GM12873 (cell line): ENCODE data around the gene SAMD10.

Source experiments
- TF ChIP-seq, protein P1 (sequence below): IDR thresholded peaks from 2 replicates; pipeline ENCODE4 v1.5.1; 2012; ENCODE audit warnings: low read depth, mild to moderate bottlenecking, moderate library complexity, low read length, control low read depth; ENCODE audit not compliant: insufficient read depth; ENCODE audit errors: missing control alignments

SAMD10 gene

DNA sequence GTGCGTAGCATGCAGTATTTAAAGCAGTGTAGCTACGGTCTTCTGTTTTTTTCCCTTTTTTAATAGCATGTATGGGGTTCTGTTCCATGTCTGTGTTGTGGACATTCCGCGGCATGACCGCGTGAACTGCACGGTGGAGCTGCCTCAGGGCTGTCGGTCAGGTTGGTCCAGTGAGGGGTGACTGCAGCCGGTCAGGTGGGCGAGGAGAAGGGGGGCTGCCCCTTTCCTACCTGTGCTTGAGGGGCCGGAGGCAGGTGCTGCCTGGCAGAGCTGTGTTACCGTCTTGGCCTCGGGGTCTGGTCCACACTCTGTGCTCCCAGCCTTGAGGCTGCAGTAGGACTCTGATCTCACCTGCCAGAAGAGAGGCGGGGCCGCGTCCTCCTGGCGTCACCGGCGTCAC lies 47.7 kb downstream of the SAMD10 start:
- TF ChIP-seq, protein P1, sequence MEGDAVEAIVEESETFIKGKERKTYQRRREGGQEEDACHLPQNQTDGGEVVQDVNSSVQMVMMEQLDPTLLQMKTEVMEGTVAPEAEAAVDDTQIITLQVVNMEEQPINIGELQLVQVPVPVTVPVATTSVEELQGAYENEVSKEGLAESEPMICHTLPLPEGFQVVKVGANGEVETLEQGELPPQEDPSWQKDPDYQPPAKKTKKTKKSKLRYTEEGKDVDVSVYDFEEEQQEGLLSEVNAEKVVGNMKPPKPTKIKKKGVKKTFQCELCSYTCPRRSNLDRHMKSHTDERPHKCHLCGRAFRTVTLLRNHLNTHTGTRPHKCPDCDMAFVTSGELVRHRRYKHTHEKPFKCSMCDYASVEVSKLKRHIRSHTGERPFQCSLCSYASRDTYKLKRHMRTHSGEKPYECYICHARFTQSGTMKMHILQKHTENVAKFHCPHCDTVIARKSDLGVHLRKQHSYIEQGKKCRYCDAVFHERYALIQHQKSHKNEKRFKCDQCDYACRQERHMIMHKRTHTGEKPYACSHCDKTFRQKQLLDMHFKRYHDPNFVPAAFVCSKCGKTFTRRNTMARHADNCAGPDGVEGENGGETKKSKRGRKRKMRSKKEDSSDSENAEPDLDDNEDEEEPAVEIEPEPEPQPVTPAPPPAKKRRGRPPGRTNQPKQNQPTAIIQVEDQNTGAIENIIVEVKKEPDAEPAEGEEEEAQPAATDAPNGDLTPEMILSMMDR, result no peak

DNA sequence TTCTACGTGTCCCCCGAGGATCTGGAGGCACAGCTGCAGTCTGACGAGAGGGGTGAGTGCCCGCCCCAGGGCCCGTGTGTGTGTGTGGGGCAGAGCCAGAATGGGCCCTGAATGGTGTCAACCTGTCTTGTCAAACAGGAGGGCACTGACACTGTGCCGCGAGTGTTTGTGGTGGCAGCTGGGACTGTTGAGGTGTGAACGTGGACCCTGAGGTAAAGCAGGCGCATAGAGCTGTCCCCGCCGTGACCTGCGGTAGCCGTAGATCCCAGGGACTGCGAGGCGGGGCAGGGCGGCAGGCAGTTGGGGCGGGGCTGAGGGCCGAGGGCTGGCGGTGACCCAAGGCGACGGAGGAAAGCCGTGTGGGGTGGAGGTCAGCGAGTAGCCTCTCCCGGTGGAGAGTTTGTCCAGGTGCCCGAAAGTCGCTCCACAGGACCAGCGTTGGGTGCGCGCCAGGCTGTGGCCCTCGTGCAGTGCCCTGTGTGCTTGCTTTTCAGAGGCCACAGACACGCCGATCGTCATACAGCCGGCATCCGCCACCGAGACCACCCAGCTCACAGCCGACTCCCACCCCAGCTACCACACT lies 48.4 kb downstream of the SAMD10 start:
- TF ChIP-seq, protein P1, result no peak

DNA sequence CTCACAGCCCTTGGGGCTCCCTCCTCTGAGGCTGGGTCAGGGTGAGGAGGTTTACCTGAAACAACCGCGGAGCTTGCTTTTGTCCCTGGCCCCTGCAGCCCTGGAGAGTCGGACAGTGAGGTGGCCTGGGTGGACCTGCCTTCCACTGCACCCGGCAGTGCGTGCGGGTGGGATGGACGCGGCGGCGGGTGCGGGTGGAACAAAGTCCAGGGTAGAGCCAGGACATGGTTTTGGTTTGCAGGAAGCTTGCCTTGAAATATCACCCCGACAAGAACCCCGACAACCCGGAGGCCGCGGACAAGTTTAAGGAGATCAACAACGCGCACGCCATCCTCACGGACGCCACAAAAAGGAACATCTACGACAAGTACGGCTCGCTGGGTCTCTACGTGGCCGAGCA lies 50.4 kb downstream of the SAMD10 start:
- TF ChIP-seq, protein P1, result no peak

DNA sequence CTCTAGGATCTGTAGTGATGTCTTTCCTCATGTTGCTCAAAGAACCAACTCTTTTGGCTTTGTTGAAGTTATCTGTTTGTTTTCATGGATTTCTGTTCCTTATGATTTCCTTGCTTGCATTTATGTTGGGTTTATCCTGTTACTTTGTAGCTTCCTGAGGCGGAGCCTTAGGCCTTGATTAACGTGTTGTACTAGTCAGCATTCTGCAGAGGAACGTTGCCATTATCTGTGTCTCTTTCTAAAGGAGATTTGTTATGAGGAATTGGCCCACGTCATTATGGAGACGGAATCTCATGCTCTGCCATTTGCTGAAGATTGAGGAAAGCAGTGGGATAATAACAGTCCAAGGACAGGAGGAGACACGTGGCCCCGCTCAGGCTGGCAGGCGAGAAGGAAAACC lies 53.1 kb downstream of the SAMD10 start:
- TF ChIP-seq, protein P1, result no peak

DNA sequence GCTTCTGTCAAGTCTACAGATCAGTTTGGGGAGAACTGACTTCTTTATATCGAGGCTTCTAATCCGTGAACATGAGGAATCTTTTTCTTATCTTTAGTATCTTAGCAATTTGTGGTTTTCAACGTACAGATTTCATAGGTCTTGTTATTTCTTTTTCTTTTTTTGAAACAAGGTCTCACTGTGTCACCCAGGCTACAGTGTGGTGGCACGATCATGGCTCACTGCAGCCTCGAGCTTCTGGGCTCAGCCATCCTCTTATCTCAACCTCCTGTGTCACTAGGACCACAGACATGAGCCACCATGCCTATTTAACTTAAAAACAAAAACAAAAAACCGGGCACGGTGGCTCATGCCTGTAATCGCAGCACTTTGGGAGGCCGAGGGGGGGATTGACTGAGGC lies 55.2 kb downstream of the SAMD10 start:
- TF ChIP-seq, protein P1, result no peak
